ENCODE results near the gene GFI1B.
A peak's percentile ranks its signal among the peaks of the same experiment; 100 is the strongest.

GFI1B gene

GRCh38 chr9:132978451-132979131 is at the start of gene GFI1B:
Gene GFI1B (plus strand): TSS chr9:132978694. CDS start chr9:132986679, 7,985 bp downstream.
- TF ChIP-seq CTCF (conservative IDR thresholded peaks at IDR 0.05; ENCODE audit: low read length): no peak
- no peak for DNase-seq (ENCODE audit: low read depth)
- no peak within 1 kb of the TSS for H3K4me3 ChIP-seq (ENCODE audit: low read length)

DNA sequence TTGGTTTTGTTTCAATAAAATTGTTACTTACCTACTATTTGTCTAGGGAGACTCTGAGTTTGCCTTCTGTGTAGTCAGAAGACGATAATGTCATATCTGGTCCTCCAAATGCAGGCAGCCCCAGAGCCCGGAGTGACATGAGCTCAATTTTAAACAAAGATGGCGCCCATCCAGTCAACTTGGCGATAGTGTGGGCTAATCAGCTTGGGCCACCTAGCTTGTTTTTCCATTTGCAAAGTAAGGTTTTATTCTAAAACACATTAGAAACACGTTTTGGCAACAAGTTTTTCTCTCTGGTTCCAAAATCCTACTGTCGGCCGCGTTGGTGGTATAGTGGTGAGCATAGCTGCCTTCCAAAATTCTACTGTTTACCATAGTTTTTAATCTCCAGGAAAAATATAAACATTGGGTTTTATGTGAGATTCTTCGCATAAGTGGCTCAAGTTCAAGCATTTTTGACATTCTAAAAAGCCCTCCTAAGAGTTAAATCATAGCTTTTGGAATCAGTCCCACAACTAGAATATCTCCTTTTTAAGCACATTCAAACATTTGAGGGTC is 47.2 kb upstream of the GFI1B start:
- TF ChIP-seq CTCF (conservative IDR thresholded peaks at IDR 0.05; ENCODE audit: low read length): no peak

GRCh38 chr9:132935026-132935425 is 43.5 kb upstream of the GFI1B start:
- no peak for TF ChIP-seq CTCF (conservative IDR thresholded peaks at IDR 0.05; ENCODE audit: low read length)
- no peak overlapping the region for H3K4me3 ChIP-seq (ENCODE audit: low read length)
- DNase-seq (ENCODE audit: low read depth): no peak

More for the DNA sequence above, 47.2 kb upstream of the GFI1B start:
- DNase-seq (ENCODE audit: low read depth): no peak
- H3K4me3 ChIP-seq (ENCODE audit: low read length): no peak overlapping the region

DNA sequence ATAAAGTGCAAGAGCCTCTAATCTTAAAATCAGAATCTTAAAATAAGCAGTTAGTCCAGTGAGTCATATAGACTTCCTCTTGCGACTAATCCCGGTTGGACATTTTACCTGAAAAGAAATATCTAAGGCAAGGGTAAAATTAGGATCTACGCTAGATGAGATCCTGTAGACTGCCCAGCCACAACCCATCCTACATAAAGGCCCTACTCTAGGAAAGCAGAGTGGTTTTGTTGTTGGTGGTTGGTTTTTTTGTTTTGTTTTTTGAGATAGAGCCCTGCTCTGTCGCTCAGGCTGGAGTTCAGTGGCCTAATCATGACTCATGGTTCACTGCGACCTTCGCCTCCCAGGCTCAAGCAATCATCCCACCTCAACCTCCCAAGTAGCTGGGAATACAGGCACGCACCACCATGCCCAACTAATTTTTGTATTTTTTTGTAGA is 41.0 kb upstream of the GFI1B start:
- TF ChIP-seq CTCF (conservative IDR thresholded peaks at IDR 0.05; ENCODE audit: low read length): no peak
- no peak overlapping the region for H3K4me3 ChIP-seq (ENCODE audit: low read length)
- no peak for DNase-seq (ENCODE audit: low read depth)

DNA sequence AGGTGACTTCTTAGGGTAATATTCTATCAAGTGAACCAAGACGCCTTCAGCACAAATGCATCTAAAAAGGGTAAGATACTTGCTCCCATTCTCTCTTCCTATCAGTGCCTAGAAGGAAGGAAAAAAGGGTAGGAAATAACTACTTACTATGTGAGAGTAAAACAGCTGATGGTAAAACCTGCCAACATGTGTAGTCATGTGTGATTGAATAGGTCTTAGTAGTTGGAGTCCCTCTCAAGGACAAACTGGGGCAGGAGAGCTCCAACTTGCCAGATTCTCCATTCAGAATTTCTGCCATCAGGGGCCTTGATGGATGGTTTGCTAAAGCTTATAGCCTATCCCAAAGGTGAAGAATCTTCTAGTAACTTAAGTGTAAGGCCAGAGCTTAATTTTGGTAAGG is 39.3 kb upstream of the GFI1B start:
- no peak for DNase-seq (ENCODE audit: low read depth)
- TF ChIP-seq CTCF (conservative IDR thresholded peaks at IDR 0.05; ENCODE audit: low read length): no peak
- H3K4me3 ChIP-seq (ENCODE audit: low read length): no peak overlapping the region

GRCh38 chr9:132942541-132943182 is 35.8 kb upstream of the GFI1B start:
- no peak for TF ChIP-seq CTCF (conservative IDR thresholded peaks at IDR 0.05; ENCODE audit: low read length)
- DNase-seq (ENCODE audit: low read depth): peak; percentile 16
- no peak overlapping the region for H3K4me3 ChIP-seq (ENCODE audit: low read length)
